Kidney epithelial cell (primary cell): ENCODE data around the gene KITLG. TPM values are rescaled to one million over a fixed set of nuclear protein-coding genes. Genes with fewer than 3 reads are reported as not detected.
"Not testable (repeated sequence)": the region's sequence is repeated elsewhere in the genome, so short reads cannot be mapped to it uniquely, and the experiment has no call there.

Experiments
- DNase-seq: peaks from one replicate; pipeline ENCODE4 v3.0.0-alpha.2; 2010; ENCODE audit warnings: low read depth
- H3K27me3 ChIP-seq: 2 replicates; pipeline ENCODE4 v1.6.0; 2011; ENCODE audit warnings: low read length; ENCODE audit not compliant: control insufficient read depth, insufficient read depth
- H3K36me3 ChIP-seq: 2 replicates; pipeline ENCODE4 v1.5.1; 2011; ENCODE audit warnings: low read length; ENCODE audit not compliant: control insufficient read depth, insufficient read depth
- H3K4me3 ChIP-seq: 2 replicates; pipeline ENCODE4 v1.5.1; 2011; ENCODE audit warnings: low read depth, mild to moderate bottlenecking, control low read depth, low read length
- total RNA-seq: library from RNA; depleted of rRNA; stranded (reverse); fragments of >200 nt; gene quantifications from 2 replicates; pipeline ENCODE4 v1.2.3, GENCODE V29; 2015
- TF ChIP-seq, protein P1 (sequence below): IDR thresholded peaks from 2 replicates; pipeline ENCODE4 v1.5.1; 2011; ENCODE audit warnings: mild to moderate bottlenecking, moderate library complexity, low read length, control low read depth, inconsistent platforms; ENCODE audit not compliant: insufficient read depth, poor library complexity, severe bottlenecking

KITLG gene, protein sequence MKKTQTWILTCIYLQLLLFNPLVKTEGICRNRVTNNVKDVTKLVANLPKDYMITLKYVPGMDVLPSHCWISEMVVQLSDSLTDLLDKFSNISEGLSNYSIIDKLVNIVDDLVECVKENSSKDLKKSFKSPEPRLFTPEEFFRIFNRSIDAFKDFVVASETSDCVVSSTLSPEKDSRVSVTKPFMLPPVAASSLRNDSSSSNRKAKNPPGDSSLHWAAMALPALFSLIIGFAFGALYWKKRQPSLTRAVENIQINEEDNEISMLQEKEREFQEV
- 11.5 and 12.9 TPM in 2 replicates for total RNA-seq

DNA sequence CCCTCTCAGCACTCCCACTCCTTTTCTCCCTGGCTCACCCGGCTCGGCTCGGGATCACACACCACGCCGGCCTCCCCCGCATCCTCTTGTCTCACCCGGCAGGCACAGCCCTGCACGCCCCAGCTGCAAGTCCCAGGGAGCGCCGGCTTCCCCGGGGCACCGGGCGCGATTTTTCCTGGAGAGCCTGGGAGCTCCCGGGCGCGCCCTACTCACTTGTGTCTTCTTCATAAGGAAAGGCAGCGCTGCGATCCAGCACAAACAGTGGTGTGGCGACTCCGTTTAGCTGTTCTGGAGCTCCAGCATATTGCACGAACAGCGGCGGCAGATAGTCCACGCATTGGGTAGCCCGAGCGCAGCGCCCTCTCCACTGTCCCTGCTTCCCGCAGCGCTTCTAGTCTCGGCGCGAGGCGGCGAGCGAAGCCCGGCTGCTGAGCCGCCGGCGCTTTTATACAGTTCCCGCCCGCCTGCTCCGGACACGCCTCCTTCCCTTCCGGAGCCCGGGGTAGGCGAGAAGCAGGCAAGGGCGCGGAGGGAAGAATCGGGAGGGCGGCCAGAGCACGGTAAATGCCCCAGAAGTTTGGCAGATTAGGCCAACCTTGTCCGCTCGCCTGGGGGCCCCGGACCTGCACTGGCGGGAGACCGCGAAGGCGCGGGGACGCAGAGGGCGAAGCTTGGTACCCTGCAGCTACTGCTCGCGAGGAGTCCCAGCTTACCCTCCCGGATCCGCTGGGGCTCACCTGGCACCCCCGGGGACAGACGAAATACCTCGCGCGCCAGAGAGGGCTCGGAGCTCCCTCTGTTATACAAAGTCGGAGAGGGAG, at the start of gene KITLG:
Gene KITLG (minus strand): TSS at position 421 of the 821 bp plus-strand sequence. CDS start 193 bp downstream, at position 228.
- TF ChIP-seq, protein P1, sequence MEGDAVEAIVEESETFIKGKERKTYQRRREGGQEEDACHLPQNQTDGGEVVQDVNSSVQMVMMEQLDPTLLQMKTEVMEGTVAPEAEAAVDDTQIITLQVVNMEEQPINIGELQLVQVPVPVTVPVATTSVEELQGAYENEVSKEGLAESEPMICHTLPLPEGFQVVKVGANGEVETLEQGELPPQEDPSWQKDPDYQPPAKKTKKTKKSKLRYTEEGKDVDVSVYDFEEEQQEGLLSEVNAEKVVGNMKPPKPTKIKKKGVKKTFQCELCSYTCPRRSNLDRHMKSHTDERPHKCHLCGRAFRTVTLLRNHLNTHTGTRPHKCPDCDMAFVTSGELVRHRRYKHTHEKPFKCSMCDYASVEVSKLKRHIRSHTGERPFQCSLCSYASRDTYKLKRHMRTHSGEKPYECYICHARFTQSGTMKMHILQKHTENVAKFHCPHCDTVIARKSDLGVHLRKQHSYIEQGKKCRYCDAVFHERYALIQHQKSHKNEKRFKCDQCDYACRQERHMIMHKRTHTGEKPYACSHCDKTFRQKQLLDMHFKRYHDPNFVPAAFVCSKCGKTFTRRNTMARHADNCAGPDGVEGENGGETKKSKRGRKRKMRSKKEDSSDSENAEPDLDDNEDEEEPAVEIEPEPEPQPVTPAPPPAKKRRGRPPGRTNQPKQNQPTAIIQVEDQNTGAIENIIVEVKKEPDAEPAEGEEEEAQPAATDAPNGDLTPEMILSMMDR, result peak; percentile 54
- DNase-seq, result no peak
- H3K27me3 ChIP-seq, result no peaks in the 10 kb centered on the region
- H3K4me3 ChIP-seq, result peak within 1 kb of the TSS; percentile 67
- H3K36me3 ChIP-seq, result no peaks in the 10 kb centered on the region

DNA sequence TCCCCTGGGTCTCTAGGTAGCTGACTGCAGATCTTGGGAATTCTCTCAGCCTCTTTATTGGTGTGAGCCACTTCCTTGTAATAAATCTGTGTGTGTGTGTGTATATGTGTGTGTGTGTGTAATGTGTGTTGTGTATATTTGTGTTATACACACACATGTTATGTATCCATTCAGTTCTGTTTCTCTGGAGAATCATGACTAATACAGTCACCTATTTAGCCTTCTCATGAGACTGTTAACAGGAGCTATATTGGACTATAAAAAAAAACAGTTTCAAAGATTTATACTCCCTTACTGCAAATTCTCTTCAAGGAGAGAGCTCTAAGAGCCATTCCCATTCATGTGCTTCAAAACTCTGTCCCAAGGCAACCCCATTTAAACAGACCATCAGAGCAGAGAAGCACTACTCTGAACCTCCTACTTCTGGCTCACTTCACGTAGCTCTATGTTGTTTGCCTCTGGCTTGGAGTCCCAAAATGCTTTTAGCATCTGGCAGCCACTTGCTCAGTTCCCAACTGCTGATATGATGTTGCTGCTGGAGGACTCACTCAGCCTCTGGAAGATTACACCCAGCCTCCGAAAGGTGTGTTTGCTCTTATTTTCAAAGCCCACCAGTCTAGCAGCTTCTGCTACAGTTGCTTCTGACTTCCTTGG, 48.7 kb upstream of the KITLG start:
- no peaks in the 10 kb centered on the region for H3K27me3 ChIP-seq
- no peak overlapping the region for H3K4me3 ChIP-seq
- H3K36me3 ChIP-seq, result no peaks in the 10 kb centered on the region
- DNase-seq, result no peak
- TF ChIP-seq, protein P1, result no peak

DNA sequence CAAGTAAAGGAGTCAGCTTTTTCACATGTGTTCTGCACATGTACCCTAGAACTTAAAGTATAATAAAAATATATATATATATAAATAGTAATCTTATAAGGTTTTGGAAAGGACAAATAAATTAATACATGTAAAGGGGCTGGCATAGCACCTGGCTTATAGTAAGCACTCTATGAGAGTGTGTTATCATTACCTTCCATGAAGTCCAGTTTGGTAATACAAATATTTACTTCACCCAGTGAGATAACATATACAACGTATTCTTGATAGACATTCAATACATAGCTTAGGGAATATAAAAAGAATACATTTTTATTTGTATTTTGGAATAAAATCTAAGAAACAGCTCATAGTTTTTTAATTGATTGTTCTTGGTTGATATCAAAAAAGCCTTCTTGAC, 47.8 kb upstream of the KITLG start:
- not testable (repeated sequence) for H3K27me3 ChIP-seq, H3K4me3 ChIP-seq, DNase-seq, H3K36me3 ChIP-seq

DNA sequence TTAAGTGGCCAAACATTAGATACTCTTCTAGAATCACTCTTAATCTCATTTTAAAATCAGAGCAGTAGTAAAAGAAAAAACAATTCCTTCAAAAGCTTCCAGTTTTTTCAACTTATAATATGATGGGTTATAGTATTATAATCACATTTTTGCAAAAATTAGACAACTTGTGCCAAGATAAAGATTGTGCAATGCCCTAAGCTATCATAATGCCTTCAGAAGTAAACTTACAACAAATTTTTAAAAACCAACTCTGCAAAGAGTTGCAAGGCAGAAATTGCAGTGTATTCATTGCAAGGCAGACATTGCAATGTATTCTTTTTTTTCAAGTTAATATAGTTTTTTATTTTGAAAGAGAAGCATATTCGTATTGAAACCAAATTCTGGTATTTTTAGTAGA, 47.2 kb upstream of the KITLG start:
- TF ChIP-seq, protein P1, result no peak
- no peak for DNase-seq

DNA sequence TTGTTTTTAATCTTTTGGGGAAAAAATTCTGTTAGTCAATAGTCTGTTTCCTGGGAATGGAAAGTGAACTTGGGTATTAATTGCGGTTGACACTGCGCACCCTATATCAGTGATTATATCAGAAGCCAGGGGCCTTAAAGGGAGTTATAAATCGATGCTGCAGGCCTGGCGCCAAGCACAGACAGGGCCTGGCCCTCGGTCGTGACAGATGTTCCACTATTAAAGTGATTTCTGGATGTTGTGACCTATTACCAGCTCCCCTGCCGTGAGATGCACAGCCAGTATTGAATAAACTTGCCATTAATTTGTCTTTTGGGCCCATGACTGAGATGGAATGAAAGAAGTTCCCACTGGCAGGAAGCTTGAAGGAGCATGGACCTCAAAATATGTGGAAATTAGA, 45.1 kb upstream of the KITLG start:
- H3K36me3 ChIP-seq, result no peaks in the 10 kb centered on the region
- no peaks in the 10 kb centered on the region for H3K27me3 ChIP-seq
- TF ChIP-seq, protein P1, result no peak
- no peak for DNase-seq
- H3K4me3 ChIP-seq, result no peak overlapping the region

More for the DNA sequence above, 47.2 kb upstream of the KITLG start:
- Histone ChIP-seq H3K36me3 (no peaks in the 10 kb centered on the region), H3K27me3 (no peaks in the 10 kb centered on the region), H3K4me3 (no peak overlapping the region)

DNA sequence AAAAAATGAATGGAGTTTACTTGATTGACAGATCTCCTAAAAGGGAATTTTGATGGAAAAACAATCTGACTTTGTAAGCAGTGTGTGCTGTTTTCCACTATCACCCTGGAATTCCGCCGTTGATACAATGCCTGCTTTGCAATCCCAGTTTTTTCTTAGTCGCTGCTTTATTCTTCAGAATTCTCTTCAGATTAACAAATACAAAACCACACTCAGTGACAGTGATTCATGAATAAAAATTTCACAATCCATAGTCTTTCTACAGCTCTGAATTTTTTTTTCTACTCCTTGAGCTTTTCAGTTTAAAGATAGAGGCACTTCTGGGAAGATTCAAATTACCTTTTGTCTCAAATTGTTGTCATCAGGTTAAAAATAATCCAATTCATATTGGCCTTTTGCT, 44.6 kb upstream of the KITLG start:
- DNase-seq, result no peak
- TF ChIP-seq, protein P1, result no peak
- H3K27me3 ChIP-seq, result no peaks in the 10 kb centered on the region
- H3K4me3 ChIP-seq, result no peak overlapping the region
- no peaks in the 10 kb centered on the region for H3K36me3 ChIP-seq
